Peyer's patch (tissue), 4 donors: Measurements from ENCODE around the gene GNAS-AS1.

Experiments
- POLR2A ChIP-seq, 2 donors: fragments of 450-650 bp; IDR thresholded peaks; one replicate each; pipeline ENCODE4 v1.5.1; 2017; ENCODE audit warnings: antibody characterized with exemption in 2 of 2, mild to moderate bottlenecking in 2 of 2, moderate library complexity in 2 of 2
- TF ChIP-seq, protein P1 (sequence below), 6 experiments: fragments of 450-650 bp in 4 of 6; fragments of 200-600 bp in 2 of 6; sonication (generic) in 1 of 6; IDR thresholded peaks; one replicate each; pipeline ENCODE4 v1.5.1; 2017 to 2019; ENCODE audit warnings: antibody characterized with exemption in 6 of 6, mild to moderate bottlenecking in 3 of 6, moderate library complexity in 1 of 6

DNA sequence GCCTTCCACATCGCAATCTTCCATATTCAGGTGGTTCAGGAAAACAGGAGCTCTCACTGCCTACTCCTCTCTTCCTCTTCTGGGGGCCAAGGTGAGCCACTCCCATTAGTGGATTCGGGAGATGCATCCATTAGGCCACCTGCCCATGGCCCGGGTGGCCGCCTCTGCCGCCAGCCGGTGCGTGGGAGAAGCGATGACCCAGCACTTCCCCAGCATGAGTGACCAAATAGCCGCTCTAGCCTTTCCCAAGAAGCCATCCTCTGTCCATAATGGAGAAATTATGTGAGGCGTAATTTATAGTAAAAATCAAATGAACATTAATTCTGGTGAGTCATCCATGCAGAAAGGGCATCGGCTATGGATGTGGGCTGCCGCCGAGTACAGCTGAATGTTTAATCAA lies 39.4 kb downstream of the GNAS-AS1 start:
- TF ChIP-seq, protein P1, sequence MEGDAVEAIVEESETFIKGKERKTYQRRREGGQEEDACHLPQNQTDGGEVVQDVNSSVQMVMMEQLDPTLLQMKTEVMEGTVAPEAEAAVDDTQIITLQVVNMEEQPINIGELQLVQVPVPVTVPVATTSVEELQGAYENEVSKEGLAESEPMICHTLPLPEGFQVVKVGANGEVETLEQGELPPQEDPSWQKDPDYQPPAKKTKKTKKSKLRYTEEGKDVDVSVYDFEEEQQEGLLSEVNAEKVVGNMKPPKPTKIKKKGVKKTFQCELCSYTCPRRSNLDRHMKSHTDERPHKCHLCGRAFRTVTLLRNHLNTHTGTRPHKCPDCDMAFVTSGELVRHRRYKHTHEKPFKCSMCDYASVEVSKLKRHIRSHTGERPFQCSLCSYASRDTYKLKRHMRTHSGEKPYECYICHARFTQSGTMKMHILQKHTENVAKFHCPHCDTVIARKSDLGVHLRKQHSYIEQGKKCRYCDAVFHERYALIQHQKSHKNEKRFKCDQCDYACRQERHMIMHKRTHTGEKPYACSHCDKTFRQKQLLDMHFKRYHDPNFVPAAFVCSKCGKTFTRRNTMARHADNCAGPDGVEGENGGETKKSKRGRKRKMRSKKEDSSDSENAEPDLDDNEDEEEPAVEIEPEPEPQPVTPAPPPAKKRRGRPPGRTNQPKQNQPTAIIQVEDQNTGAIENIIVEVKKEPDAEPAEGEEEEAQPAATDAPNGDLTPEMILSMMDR (IDR thresholded peaks at IDR 0.05): no peak
- TF ChIP-seq POLR2A (IDR thresholded peaks at IDR 0.05): no peak
